Measurements from ENCODE around the gene SRGAP1. TPM values are rescaled to one million over a fixed set of nuclear protein-coding genes. Genes with fewer than 3 reads are reported as not detected.

The SRGAP1 gene
- total RNA-seq, 6 experiments from 2014 or later = 1.3 to 5.0 (median 3.0) TPM

GRCh38 chr12:64139021-64139420 is 294.5 kb downstream of the SRGAP1 start:
- no peaks in the 10 kb centered on the region for H3K27me3 ChIP-seq
- H3K36me3 ChIP-seq = no peaks in the 10 kb centered on the region
- no peak overlapping the region for H3K27ac ChIP-seq
- ATAC-seq (no peak), DNase-seq (no peak)
- TF ChIP-seq POLR2A (IDR thresholded peaks at IDR 0.05) (no peak), CTCF (IDR thresholded peaks at IDR 0.05) (no peak)
- WGBS (ENCODE audit: insufficient coverage, low coverage, low lambda C conversion rate, missing lambda C conversion rate) = 87% methylated on average over 1 of the region's 1 CpG
- no peaks in the 10 kb centered on the region for H3K4me1 ChIP-seq
- intact Hi-C loops (cut with DNase I) = no loop called here
- H3K4me3 ChIP-seq = no peak overlapping the region
- no peaks in the 10 kb centered on the region for H3K9me3 ChIP-seq

- intact Hi-C loops (cut with DNase I) = no loop called here
- no peak for DNase-seq
- Histone ChIP-seq H3K4me3 (no peak overlapping the region), H3K36me3 (no peaks in the 10 kb centered on the region), H3K4me1 (no peaks in the 10 kb centered on the region), H3K27me3 (no peaks in the 10 kb centered on the region), H3K9me3 (no peaks in the 10 kb centered on the region), H3K27ac (no peak overlapping the region)
- ATAC-seq = no peak
- WGBS (ENCODE audit: insufficient coverage, low coverage, low lambda C conversion rate, missing lambda C conversion rate) = 80% methylated on average over 1 of the region's 7 CpGs
- no peak for TF ChIP-seq POLR2A (IDR thresholded peaks at IDR 0.05)
- no peak for TF ChIP-seq CTCF (IDR thresholded peaks at IDR 0.05)
Observed at GRCh38 chr12:64142382-64142781, 297.9 kb downstream of the SRGAP1 start.

- intact Hi-C loops (cut with DNase I) = no loop called here
- no peak for TF ChIP-seq CTCF (IDR thresholded peaks at IDR 0.05)
- no peak for TF ChIP-seq POLR2A (IDR thresholded peaks at IDR 0.05)
- 78% methylated on average over 5 of the region's 7 CpGs for WGBS (ENCODE audit: insufficient coverage, low coverage, low lambda C conversion rate, missing lambda C conversion rate)
- ATAC-seq = no peak
- no peak overlapping the region for H3K27ac ChIP-seq
- no peak for DNase-seq
- no peak overlapping the region for H3K4me3 ChIP-seq
- no peaks in the 10 kb centered on the region for H3K27me3 ChIP-seq
- H3K4me1 ChIP-seq = no peaks in the 10 kb centered on the region
- no peaks in the 10 kb centered on the region for H3K36me3 ChIP-seq
- H3K9me3 ChIP-seq = no peaks in the 10 kb centered on the region
Observed at GRCh38 chr12:64142784-64143183, 298.3 kb downstream of the SRGAP1 start.

- H3K9me3 ChIP-seq = no peaks in the 10 kb centered on the region
- H3K4me3 ChIP-seq = no peak overlapping the region
- no peaks in the 10 kb centered on the region for H3K36me3 ChIP-seq
- 93% methylated on average over 4 of the region's 5 CpGs for WGBS (ENCODE audit: insufficient coverage, low coverage, low lambda C conversion rate, missing lambda C conversion rate)
- TF ChIP-seq POLR2A (IDR thresholded peaks at IDR 0.05) = no peak
- no peak for TF ChIP-seq CTCF (IDR thresholded peaks at IDR 0.05)
- intact Hi-C loops (cut with DNase I) = no loop called here
- DNase-seq (no peak), ATAC-seq (no peak)
- no peak overlapping the region for H3K27ac ChIP-seq
- no peaks in the 10 kb centered on the region for H3K4me1 ChIP-seq
- H3K27me3 ChIP-seq = no peaks in the 10 kb centered on the region
Observed at GRCh38 chr12:64145226-64145625, 300.7 kb downstream of the SRGAP1 start.

GRCh38 chr12:64147011-64147631 is 302.6 kb downstream of the SRGAP1 start:
- Histone ChIP-seq H3K4me1 (no peaks in the 10 kb centered on the region), H3K27me3 (no peaks in the 10 kb centered on the region), H3K36me3 (no peaks in the 10 kb centered on the region), H3K4me3 (no peak overlapping the region), H3K27ac (no peak overlapping the region), H3K9me3 (no peaks in the 10 kb centered on the region)
- WGBS (ENCODE audit: insufficient coverage, low coverage, low lambda C conversion rate, missing lambda C conversion rate) = 79% methylated on average over 19 of the region's 21 CpGs
- DNase-seq = no peak
- TF ChIP-seq POLR2A (IDR thresholded peaks at IDR 0.05) = no peak
- intact Hi-C loops (cut with DNase I) = no loop called here
- no peak for ATAC-seq

Data from right lobe of liver (tissue), 6 donors.